Epidermal melanocyte (primary cell): ENCODE measurements around the gene TMEM138.
A peak's percentile ranks its signal among the peaks of the same experiment; 100 is the strongest.

Experiments
- DNase-seq: peaks from one replicate; pipeline ENCODE4 v3.0.0; 2011; ENCODE audit warnings: low spot score; ENCODE audit not compliant: insufficient read length

Gene TMEM138

GRCh38 chr11:61406067-61406466 lies 43.9 kb downstream of the TMEM138 start:
- DNase-seq = peak; percentile 65

DNA sequence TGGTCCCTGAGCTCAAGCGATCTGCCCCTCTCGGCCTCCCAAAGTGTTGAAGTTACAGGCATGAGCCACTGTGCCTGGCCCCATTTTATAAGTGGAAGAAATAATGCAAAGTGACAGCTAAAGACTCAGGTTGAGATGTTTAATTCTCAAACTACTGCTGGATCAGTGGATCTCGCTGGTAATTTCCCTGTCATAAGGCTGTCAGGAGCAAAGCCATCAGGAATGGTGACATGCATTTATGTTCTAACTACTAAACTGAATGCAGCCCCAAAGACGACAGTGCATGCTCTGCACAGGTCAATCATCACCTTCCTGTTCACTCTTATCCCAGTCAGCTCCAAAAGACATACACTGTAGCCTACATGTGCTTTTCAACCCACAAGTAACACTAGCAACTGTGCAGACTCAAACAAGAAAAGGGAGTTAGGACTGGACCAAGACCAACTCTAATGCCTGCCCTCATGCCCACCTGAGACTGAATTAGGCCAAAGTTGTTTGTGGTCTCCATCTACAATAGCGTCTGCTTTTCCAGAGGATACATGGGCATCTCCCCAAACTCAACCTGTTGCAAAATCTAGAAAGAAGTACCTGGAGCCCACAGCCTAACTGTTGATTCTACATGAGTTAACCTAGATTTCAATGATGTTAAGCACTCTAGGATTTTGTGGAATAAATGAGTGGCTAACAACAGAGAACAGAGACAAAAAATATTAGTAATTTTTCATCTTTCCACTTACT lies 45.0 kb downstream of the TMEM138 start:
- no peak for DNase-seq

- DNase-seq = no peak
Measured at GRCh38 chr11:61411589-61411988, 49.4 kb downstream of the TMEM138 start.

- DNase-seq = no peak
Measured at GRCh38 chr11:61413496-61413895, 51.3 kb downstream of the TMEM138 start.

GRCh38 chr11:61414547-61414946 lies 52.4 kb downstream of the TMEM138 start:
- no peak for DNase-seq

GRCh38 chr11:61415381-61415780 lies 53.2 kb downstream of the TMEM138 start:
- no peak for DNase-seq

DNA sequence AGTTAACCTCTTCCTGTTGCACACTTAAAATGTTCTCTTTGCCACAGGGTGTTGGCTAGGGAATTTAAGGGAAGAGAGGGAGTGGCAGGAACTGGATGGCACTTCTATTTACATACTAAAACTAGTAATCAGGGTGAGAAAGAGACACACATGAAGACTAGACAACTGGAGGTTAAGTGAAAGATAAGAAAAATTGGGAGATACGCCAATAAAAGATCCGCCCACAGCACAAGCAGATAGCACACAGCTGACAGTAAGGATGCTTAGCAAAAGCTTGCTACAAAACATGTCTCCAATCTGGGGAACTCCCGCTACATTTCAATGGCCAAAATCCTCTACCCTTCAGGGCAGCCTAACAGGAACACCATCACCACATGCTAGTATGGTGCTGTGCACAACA lies 54.8 kb downstream of the TMEM138 start:
- DNase-seq = no peak

DNA sequence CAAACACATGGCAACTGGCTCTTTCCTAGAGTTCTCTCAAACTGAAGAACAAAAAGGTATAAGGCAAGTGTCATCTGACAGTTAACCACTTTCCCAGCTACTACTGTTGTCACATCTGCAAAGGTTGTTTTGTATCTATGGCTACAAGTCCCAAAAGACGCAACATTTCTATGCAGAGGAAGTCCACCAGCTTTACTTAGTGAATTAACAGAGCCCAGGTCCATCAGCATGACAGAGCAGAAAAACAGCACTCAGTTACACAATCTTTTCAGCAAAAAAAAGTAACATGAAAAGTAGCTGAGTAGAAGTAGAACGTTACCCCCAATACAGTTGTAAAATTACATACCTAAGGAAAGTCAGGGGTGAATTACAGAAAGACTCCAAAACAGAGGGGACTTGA lies 55.5 kb downstream of the TMEM138 start:
- DNase-seq = no peak

DNA sequence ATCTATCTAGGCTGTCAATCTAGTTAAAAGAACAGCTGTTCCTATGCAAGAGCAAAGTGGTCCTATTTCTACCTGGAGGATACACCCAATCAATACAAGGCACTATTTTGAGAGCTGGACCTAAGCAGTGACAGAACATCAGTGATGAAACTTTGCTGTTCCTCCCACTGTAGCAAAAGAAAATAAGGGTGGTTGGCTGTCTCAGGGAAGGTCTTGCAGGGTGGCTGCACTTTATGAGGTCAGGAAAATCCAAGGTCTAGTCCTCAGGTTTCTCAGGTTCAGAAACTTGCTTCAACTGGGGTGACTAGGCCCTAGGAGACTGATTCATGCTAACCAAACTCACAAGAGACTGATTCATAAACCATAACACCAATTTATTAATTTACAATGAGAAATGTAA lies 56.0 kb downstream of the TMEM138 start:
- no peak for DNase-seq
